Kidney (tissue), 14 donors: ENCODE data around the gene SCRN2. TPM values are rescaled to one million over a fixed set of nuclear protein-coding genes. Genes with fewer than 3 reads are reported as not detected.
A peak's percentile ranks its signal among the peaks of the same experiment; 100 is the strongest.

Experiments
- DNase-seq, 5 donors: peaks; one replicate each; pipeline ENCODE4 v3.0.0-alpha.2; 2013 to 2020
- FAIRE-seq: peaks from 2 replicates; lab custom pipeline; 2012; peaks lifted over from hg19 to GRCh38; lab: Jason Lieb, UNC
- H3K27ac ChIP-seq, 2 donors: one replicate each; pipeline ENCODE4 v1.7.0; 2013; ENCODE audit warnings: low read depth in 2 of 2, low read length in 2 of 2, inconsistent platforms in 1 of 2
- H3K27me3 ChIP-seq: one replicate; pipeline ENCODE4 v1.7.1; 2013; ENCODE audit warnings: low read length, inconsistent platforms; ENCODE audit not compliant: control insufficient read depth, insufficient read depth
- H3K36me3 ChIP-seq, 3 donors: one replicate each; pipeline versions ENCODE4 v1.7.0 to v1.7.1; 2013; ENCODE audit warnings: low read length in 3 of 3, control low read depth in 1 of 3, inconsistent platforms in 1 of 3; ENCODE audit not compliant: insufficient read depth in 3 of 3, control insufficient read depth in 2 of 3
- H3K4me1 ChIP-seq, 3 donors: one replicate each; pipeline versions ENCODE4 v1.7.0 to v1.7.1; 2013; ENCODE audit warnings: low read length in 3 of 3, inconsistent platforms in 1 of 3, low read depth in 1 of 3; ENCODE audit not compliant: control insufficient read depth in 2 of 3, insufficient read depth in 2 of 3
- H3K4me3 ChIP-seq, 3 donors: one replicate each; pipeline versions ENCODE4 v1.7.0 to v1.8.1; 2013; ENCODE audit warnings: low read length in 3 of 3, control low read depth in 1 of 3, inconsistent platforms in 1 of 3
- H3K9ac ChIP-seq, 3 donors: one replicate each; pipeline versions ENCODE4 v1.7.0 to v1.7.1; 2013; ENCODE audit warnings: low read length in 3 of 3, control low read depth in 1 of 3, inconsistent platforms in 1 of 3
- H3K9me3 ChIP-seq, 3 donors: one replicate each; pipeline versions ENCODE4 v1.7.0 to v1.7.1; 2013; ENCODE audit warnings: low read length in 3 of 3, control low read depth in 1 of 3, inconsistent platforms in 1 of 3; ENCODE audit not compliant: control insufficient read depth in 2 of 3, insufficient read depth in 1 of 3
- intact Hi-C: fragments of 100-400 bp; cut with DNase I; formaldehyde crosslinking; loops from one replicate; pipeline ENCODE4 v1.11.1; 2022
- polyA plus RNA-seq: library from polyadenylated mRNA; stranded (reverse); fragments of 350-450 nt; fragmentation: Illumina TruSeq; extraction: RNeasy Lipid Tissue Mini Kit (QIAGEN cat#74804); gene quantifications from one replicate; pipeline ENCODE4 v1.2.3, GENCODE V29; 2014; ENCODE audit warnings: low read depth, low replicate concordance; ENCODE audit not compliant: insufficient read depth
- total RNA-seq: library from RNA; stranded (reverse); fragmentation: NEBNext Ultra II Directional; extraction: Animal tissue kit (Norgen Biotek cat#: 25700); gene quantifications from one replicate; pipeline ENCODE4 v1.2.1, GENCODE V29; 2021
- TF ChIP-seq, protein P1 (sequence below): IDR thresholded peaks from 3 replicates; pipeline ENCODE4 v1.5.1; 2012; ENCODE audit warnings: mild to moderate bottlenecking, moderate library complexity, borderline replicate concordance; ENCODE audit not compliant: insufficient read depth; ENCODE audit errors: extremely low read depth
- donor health status: control.
- donor health status: control.
- donor health status: control.
- donor health status: control.
- donor health status: control.
- donor health status: DM: yes; HTN: yes; CAD: no.
- donor health status: Normal renal cell carcinoma (clear cell type).

SCRN2 gene
- total and polyA plus RNA-seq, 2 donors from 2014 or later: 40.3 to 172 TPM

DNA sequence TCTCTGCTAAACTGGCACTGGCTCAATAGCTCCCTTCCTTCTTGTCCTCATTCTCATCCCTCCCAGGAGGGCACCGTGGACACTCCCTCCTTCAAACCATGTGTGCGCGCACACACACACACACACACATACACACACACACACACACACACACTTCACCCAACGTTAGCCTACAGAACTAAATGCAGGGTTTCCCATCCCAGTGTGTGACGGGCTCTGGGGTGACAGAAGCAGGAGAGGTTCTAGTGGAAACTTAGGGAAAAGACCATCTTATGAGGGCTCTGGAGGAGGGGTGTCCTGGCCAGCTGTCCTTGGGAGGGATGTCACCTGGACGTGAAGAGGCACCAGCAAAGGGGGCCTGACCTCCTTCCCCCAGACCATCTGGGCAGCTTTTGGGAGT is 39.2 kb downstream of the SCRN2 start:
- DNase-seq: peak in 1 of 5 donors; percentile 43
- no peak for FAIRE-seq
- Histone ChIP-seq H3K9me3 (no peaks in the 10 kb centered on the region), H3K4me3 (no peak overlapping the region), H3K27me3 (no peaks in the 10 kb centered on the region), H3K4me1 (no peaks in the 10 kb centered on the region), H3K9ac (no peak overlapping the region), H3K27ac (no peak overlapping the region), H3K36me3 (no peaks in the 10 kb centered on the region)
- TF ChIP-seq, protein P1, sequence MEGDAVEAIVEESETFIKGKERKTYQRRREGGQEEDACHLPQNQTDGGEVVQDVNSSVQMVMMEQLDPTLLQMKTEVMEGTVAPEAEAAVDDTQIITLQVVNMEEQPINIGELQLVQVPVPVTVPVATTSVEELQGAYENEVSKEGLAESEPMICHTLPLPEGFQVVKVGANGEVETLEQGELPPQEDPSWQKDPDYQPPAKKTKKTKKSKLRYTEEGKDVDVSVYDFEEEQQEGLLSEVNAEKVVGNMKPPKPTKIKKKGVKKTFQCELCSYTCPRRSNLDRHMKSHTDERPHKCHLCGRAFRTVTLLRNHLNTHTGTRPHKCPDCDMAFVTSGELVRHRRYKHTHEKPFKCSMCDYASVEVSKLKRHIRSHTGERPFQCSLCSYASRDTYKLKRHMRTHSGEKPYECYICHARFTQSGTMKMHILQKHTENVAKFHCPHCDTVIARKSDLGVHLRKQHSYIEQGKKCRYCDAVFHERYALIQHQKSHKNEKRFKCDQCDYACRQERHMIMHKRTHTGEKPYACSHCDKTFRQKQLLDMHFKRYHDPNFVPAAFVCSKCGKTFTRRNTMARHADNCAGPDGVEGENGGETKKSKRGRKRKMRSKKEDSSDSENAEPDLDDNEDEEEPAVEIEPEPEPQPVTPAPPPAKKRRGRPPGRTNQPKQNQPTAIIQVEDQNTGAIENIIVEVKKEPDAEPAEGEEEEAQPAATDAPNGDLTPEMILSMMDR: no peak
- intact Hi-C loops: no loop called here

DNA sequence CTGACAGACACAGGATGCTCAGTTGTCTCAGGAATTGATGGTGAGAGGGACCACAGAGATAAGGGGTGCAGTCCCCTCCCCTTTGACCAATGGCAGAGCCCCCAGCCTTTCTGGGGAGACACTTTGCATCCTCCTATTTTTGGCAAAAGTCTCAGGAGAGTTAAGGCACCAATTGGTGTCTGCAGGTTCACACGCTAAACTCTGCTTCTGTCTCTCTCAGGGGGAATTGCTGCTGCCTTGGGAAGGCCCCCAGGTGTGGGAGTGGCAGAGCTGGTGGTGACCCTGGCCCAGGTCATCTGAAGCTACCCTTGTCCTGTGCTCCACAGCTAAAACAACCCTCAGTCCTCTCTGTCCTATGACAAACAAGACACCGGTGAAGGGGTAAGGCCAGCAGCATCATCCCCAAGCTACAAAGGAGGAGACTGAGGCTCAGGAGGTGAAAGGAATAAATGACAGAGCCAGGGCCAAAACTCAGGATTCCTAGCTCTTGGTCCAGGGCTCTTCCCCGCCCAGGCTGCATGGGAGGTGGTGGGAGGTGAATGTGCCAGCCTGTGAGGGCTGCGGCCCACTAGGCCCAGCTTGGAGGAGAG is 39.8 kb downstream of the SCRN2 start:
- H3K27me3 ChIP-seq: no peaks in the 10 kb centered on the region
- FAIRE-seq (no peak), DNase-seq (no peak)
- no peak overlapping the region for H3K4me3 ChIP-seq
- H3K4me1 ChIP-seq: no peaks in the 10 kb centered on the region
- TF ChIP-seq, protein P1: no peak
- no peaks in the 10 kb centered on the region for H3K36me3 ChIP-seq
- H3K9ac ChIP-seq: no peak overlapping the region
- H3K27ac ChIP-seq: no peak overlapping the region
- intact Hi-C loops: no loop called here
- no peaks in the 10 kb centered on the region for H3K9me3 ChIP-seq

DNA sequence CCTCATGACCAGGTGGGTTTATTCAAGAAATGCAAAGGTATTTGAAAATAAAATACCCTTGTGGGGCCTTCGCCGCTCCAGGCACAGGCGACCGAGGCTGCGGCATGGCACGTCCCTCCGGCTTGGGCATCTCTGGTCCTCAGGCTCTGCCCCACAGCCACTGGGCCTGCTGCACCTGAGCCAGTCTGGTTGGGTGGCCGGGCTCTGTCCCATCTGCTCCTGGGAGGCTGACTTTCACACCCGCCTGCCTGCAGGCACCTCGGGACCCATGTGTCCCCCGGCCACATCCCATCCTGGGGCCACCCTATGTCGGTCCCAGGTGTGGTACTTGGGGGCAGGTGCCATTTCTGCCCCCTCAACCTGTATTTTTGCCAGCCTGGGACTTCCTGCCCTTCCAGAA is 40.4 kb downstream of the SCRN2 start:
- no peaks in the 10 kb centered on the region for H3K4me1 ChIP-seq
- no peak overlapping the region for H3K4me3 ChIP-seq
- H3K27ac ChIP-seq: no peak overlapping the region
- FAIRE-seq (no peak), DNase-seq (no peak)
- intact Hi-C loops: no loop called here
- no peaks in the 10 kb centered on the region for H3K36me3 ChIP-seq
- peaks cover under 1% of the 10 kb centered on the region for H3K27me3 ChIP-seq
- H3K9ac ChIP-seq: no peak overlapping the region
- TF ChIP-seq, protein P1: no peak
- no peaks in the 10 kb centered on the region for H3K9me3 ChIP-seq

DNA sequence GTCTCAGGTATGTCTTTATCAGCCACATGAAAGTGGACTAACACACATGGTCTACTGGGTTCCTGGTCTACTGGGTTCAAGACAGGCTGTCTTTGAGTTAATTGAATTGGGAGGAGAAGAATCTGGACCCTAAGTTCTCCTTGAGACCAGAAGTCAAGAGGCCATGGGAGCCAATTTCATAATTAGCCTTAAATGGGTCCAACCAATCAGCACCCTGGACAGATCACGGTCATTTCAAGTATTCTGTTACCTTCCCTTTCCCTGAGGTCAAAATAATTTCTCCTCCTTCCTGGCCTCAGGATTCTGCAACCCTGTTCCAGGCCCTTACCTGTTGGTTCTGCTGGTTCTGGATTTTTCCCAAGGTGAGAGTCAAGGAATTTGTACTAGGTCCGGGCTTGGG is 43.3 kb downstream of the SCRN2 start:
- TF ChIP-seq, protein P1: no peak
- intact Hi-C loops: no loop called here
- Histone ChIP-seq H3K4me1 (no peaks in the 10 kb centered on the region), H3K9ac (no peak overlapping the region), H3K36me3 (no peaks in the 10 kb centered on the region), H3K27me3 (peaks cover 5% of the 10 kb centered on the region), H3K9me3 (no peaks in the 10 kb centered on the region), H3K27ac (no peak overlapping the region), H3K4me3 (no peak overlapping the region)
- DNase-seq: peak in 1 of 5 donors; percentile 31
- FAIRE-seq: no peak
